AG04449 (cell line): Measurements from ENCODE around the gene PEA15.

Experiments used
- CTCF ChIA-PET: fragments of 350-600 bp; formaldehyde crosslinking; extraction: SDS; loops from one replicate; lab custom pipeline; 2021; ENCODE audit warnings: antibody characterized with exemption; lab: Yijun Ruan, JAX
- POLR2A ChIA-PET: fragments of 400-600, 350-600 bp; formaldehyde crosslinking; extraction: SDS; loops from one replicate; lab custom pipeline; 2020; ENCODE audit warnings: antibody characterized with exemption, inconsistent platforms; lab: Yijun Ruan, JAX
- DNase-seq: peaks from one replicate; pipeline ENCODE4 v3.0.0-alpha.2; 2010; ENCODE audit warnings: low read depth, low spot score
- H3K4me3 ChIP-seq: 2 replicates; pipeline ENCODE4 v1.5.1; 2011; ENCODE audit warnings: low read depth, mild to moderate bottlenecking, control low read depth, low read length
- TF ChIP-seq, protein P1 (sequence below): IDR thresholded peaks from one replicate; pipeline ENCODE4 v1.5.1; 2011; ENCODE audit warnings: mild to moderate bottlenecking, moderate library complexity, low read length, control low read depth, inconsistent platforms; ENCODE audit not compliant: insufficient read depth; ENCODE audit errors: missing control alignments

Gene PEA15

DNA sequence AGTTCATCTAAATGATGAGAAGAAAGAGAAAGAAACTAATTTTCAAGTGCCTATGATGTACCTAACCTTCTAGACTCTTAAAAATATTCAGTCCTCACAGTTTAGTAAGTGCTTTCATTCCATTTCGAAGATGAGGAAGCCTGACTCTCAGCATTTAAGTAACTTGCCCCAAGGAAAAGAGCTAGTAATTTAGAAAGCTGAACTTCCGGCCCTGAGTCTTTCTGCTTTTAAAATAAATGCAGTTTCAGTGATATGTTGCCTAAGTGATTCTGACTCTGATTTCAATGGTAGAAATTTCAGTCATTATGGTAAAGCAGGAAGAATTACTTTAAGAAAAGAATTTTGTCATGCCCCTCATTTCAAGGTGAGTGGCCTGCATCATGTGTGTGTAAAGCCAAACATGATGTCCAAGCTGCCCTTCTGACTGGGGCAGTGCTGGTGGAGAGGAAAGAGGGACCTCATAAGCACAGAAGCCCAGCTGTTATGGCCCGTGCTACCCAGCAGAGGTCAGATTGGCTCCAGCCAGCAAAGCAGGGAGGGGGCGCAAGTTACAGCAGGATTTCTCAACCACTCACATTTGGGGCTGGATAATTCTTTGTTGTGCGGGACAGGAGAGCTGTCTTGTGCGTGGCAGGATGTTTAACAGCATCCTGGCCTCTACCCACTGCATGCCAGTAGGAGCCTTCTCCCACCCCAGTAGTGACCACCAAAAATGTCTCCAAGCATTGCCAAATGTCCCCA, 43.0 kb upstream of the PEA15 start:
- no peak overlapping the region for H3K4me3 ChIP-seq
- POLR2A ChIA-PET, result interaction anchor here (0.7 kb wide), 1 partner anchor 57 kb away, joined by 3 read pairs; no protein-coding TSS in a partner anchor
- TF ChIP-seq, protein P1, sequence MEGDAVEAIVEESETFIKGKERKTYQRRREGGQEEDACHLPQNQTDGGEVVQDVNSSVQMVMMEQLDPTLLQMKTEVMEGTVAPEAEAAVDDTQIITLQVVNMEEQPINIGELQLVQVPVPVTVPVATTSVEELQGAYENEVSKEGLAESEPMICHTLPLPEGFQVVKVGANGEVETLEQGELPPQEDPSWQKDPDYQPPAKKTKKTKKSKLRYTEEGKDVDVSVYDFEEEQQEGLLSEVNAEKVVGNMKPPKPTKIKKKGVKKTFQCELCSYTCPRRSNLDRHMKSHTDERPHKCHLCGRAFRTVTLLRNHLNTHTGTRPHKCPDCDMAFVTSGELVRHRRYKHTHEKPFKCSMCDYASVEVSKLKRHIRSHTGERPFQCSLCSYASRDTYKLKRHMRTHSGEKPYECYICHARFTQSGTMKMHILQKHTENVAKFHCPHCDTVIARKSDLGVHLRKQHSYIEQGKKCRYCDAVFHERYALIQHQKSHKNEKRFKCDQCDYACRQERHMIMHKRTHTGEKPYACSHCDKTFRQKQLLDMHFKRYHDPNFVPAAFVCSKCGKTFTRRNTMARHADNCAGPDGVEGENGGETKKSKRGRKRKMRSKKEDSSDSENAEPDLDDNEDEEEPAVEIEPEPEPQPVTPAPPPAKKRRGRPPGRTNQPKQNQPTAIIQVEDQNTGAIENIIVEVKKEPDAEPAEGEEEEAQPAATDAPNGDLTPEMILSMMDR, result peak; percentile 64
- CTCF ChIA-PET, result interaction anchor here (0.7 to 4.7 kb wide), 15 partner anchors 9 to 215 kb away, joined by 3 to 31 read pairs (median 5); no protein-coding TSS in a partner anchor
- DNase-seq, result no peak

DNA sequence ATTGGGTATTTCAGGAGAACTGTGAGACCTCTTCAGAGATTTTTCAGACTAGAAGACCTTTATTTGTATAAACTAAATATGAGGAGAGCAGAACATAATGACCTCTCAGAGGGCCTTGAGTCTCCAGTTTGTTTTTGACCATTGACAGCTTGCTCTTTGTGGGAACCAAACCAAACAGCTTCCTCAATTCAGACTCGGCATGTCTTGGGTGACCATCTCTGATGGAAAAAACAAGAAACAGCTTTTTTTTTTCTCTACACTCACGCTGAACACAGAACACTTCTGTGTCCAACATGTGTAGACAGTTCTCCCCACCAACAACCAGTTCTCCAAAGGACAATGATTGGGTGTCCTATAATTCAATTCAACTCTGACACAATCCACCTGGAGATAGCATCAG, 42.3 kb upstream of the PEA15 start:
- no peak overlapping the region for H3K4me3 ChIP-seq
- CTCF ChIA-PET, result interaction anchor here (0.8 to 4.7 kb wide), 10 partner anchors 8 to 214 kb away, joined by 3 to 31 read pairs (median 6); no protein-coding TSS in a partner anchor
- TF ChIP-seq, protein P1, result no peak
- no peak for DNase-seq
- POLR2A ChIA-PET, result interaction anchor here (0.7 kb wide), 1 partner anchor 56 kb away, joined by 3 read pairs; no protein-coding TSS in a partner anchor

DNA sequence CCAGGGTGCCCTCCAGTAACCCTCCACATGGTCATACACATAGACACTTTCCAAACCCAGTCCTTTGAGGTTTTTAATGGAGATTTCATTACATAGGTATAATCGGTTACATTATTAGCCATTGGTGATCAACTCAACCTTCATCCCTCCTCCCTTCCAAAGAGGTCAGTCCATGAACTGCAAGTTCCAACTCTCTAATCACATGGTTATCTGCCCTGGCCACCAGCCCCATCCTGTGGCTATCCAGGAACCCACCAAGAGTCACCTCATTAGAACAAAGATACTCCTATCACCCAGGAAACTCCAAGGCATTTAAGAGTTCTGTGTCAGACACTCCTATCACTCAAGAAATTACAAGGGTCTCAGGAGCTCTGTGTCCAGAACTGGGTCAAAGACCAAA, 41.6 kb upstream of the PEA15 start:
- H3K4me3 ChIP-seq, result no peak overlapping the region
- ChIA-PET CTCF (interaction anchor here (1.9 to 4.7 kb wide), 4 partner anchors 11 to 56 kb away, joined by 4 to 31 read pairs (median 5); no protein-coding TSS in a partner anchor), POLR2A (no interaction called here)
- TF ChIP-seq, protein P1, result no peak
- DNase-seq, result no peak

DNA sequence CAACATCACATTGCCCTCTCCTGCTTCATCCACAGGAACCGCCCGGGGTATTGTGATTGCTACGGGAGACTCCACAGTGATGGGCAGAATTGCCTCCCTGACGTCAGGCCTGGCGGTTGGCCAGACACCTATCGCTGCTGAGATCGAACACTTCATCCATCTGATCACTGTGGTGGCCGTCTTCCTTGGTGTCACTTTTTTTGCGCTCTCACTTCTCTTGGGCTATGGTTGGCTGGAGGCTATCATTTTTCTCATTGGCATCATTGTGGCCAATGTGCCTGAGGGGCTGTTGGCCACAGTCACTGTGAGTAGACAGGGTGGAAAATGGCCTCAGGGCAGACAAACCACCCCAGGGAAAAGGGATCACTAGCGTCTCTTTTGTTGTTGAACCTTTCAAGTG, 41.1 kb upstream of the PEA15 start:
- H3K4me3 ChIP-seq, result no peak overlapping the region
- TF ChIP-seq, protein P1, result no peak
- no peak for DNase-seq
- CTCF ChIA-PET, result interaction anchor here (1.2 to 2.0 kb wide), 4 partner anchors 10 to 56 kb away, joined by 3 to 8 read pairs (median 5); no protein-coding TSS in a partner anchor
- POLR2A ChIA-PET, result no interaction called here

DNA sequence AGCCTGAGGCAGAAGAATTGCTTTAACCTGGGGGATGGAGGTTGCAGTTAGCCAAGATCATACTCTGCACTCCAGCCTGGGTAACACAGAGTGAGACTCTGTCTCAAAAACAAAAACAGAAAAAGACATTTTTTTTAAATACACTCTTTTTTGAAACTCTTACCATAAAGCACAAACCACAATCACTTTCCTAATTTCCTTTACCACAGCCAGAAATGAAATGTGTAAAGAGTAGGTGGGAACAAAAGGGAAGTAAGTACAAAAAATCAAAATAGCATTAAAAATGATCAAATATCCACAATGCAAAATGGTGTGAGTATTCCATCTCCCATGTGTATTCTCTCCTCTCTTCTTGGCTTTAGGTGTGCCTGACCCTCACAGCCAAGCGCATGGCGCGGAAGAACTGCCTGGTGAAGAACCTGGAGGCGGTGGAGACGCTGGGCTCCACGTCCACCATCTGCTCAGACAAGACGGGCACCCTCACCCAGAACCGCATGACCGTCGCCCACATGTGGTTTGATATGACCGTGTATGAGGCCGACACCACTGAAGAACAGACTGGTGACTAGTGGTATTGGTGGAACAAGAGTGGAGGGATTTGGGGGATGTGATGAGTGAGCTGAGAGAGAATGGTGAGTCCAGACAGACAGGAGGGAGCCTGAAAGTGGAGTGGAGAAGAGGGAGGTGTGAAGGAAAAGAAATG, 38.9 kb upstream of the PEA15 start:
- TF ChIP-seq, protein P1, result no peak
- H3K4me3 ChIP-seq, result no peak overlapping the region
- DNase-seq, result no peak
- POLR2A ChIA-PET, result no interaction called here
- CTCF ChIA-PET, result interaction anchor here (0.8 to 2.0 kb wide), 8 partner anchors 24 to 85 kb away, joined by 3 to 13 read pairs (median 6); partner anchors contain the start of gene CASQ1
